Adrenal gland (tissue), 5 donors: ENCODE data around the gene PGD.
"Not testable (repeated sequence)": the region's sequence is repeated elsewhere in the genome, so short reads cannot be mapped to it uniquely, and the experiment has no call there.

Experiments used
- CTCF ChIP-seq, 6 experiments: fragments of 450-650 bp in 4 of 6; fragments of 200-600 bp in 2 of 6; sonication (generic) in 1 of 6; IDR thresholded peaks; 1 replicate in 5 of 6; 2 replicates in 1 of 6; pipeline versions ENCODE4 v1.5.1 to v1.8.0; 2016 to 2021; ENCODE audit warnings: antibody characterized with exemption in 6 of 6, mild to moderate bottlenecking in 2 of 6, moderate library complexity in 1 of 6
- POLR2A ChIP-seq, 2 donors: fragments of 450-650 bp; IDR thresholded peaks; one replicate each; pipeline ENCODE4 v1.6.1; 2017; ENCODE audit warnings: antibody characterized with exemption in 2 of 2, mild to moderate bottlenecking in 2 of 2, moderate library complexity in 1 of 2
- donor health status: DM: no; HTN: no; CAD: no.

- not testable (repeated sequence) for TF ChIP-seq CTCF, POLR2A (IDR thresholded peaks at IDR 0.05)
Measured at GRCh38 chr1:10418741-10419140, 19.9 kb downstream of the PGD start.
